Islet of Langerhans (tissue), 1 donor: ENCODE measurements around the gene KMT2E.
A peak's percentile ranks its signal among the peaks of the same experiment; 100 is the strongest.
"Not testable (repeated sequence)": the region's sequence is repeated elsewhere in the genome, so short reads cannot be mapped to it uniquely, and the experiment has no call there.

Experiments used
- FAIRE-seq: peaks from one replicate; lab custom pipeline; 2011; peaks lifted over from hg19 to GRCh38; lab: Jason Lieb, UNC

The KMT2E gene

DNA sequence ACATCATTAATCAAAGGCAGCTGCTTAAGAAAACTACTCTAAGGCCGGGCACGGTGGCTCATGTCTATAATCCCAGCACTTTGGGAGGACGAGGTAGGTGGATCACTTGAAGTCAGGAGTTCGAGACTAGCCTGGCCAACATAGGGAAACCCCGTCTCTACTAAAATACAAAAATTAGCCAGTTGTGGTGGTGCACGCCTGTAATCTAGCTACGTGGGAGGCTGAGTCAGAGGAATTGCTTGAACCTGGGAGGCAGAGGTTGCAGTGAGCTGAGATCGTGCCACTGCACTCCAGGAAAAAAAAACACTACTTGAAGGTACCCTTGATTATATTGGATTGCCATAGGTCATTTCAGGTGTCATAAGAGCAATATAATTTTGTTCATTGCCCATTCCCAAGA is 14.9 kb downstream of the KMT2E start:
- FAIRE-seq, result not testable (repeated sequence)

DNA sequence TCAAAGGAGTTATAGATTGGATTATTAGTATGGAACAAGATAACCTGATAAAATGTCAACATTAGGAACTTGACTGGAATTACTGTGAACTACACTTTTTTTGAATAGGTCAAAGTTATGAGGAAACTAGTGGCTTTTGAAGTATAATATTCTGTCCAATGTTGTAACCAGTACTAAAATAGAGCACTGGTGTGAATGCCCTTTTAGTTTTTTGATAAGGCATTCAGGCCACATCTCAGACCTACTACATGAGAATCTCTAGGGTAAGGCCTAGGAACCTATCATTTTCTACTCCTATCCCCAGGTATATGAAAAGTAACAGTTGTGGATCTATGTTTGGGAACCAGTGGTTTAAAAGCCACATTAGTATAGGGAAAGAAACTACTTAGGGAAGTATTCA is 16.4 kb downstream of the KMT2E start:
- FAIRE-seq, result peak; percentile 41

DNA sequence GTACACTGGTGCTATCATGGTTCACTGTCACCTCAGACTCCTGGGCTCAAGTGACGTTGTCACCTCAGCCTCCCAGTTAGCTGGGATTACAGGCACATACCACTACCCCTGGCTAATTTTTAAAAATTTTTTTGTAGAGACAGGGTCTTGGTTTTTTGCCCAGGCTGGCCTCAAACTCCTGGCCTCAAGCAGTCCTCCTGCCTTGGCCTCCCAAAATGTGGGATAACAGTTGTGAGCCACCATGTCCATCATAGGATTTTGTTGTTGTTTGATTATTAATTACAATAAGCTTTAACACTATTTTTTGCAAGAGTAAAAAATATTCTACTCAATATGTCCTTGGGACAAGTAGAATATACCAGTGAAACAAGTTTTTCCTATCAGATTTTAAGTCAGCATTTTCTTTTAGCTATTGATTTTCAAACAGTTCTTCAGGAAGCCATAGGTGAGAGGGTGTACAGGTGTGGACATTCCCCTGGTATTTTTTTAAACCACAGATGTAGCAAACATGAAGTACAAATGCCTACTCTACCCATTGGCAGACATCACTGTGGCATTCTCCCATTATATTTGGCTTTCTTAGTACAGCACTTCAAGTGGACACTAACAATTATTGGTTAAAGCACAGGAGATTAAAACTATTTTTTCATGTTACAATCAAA is 18.7 kb downstream of the KMT2E start:
- no peak for FAIRE-seq

DNA sequence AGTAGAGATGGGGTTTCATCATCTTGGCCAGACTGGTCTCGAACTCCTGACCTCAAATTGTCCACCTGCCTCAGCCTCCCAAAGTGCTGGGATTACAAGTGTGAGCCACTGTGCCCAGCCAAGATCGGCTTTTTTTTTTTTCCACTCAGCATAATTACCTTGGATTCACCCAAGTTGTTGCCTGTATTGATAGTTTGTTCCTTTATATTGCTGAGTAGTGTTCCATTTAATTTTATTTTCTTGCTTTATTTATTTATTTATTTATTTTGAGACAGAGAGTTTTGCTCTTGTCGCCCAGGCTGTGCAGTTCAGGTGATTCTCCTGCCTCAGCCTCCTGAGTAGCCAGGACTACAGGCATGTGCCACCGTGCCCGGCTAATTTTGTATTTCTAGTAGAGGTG is 21.3 kb downstream of the KMT2E start:
- no peak for FAIRE-seq

DNA sequence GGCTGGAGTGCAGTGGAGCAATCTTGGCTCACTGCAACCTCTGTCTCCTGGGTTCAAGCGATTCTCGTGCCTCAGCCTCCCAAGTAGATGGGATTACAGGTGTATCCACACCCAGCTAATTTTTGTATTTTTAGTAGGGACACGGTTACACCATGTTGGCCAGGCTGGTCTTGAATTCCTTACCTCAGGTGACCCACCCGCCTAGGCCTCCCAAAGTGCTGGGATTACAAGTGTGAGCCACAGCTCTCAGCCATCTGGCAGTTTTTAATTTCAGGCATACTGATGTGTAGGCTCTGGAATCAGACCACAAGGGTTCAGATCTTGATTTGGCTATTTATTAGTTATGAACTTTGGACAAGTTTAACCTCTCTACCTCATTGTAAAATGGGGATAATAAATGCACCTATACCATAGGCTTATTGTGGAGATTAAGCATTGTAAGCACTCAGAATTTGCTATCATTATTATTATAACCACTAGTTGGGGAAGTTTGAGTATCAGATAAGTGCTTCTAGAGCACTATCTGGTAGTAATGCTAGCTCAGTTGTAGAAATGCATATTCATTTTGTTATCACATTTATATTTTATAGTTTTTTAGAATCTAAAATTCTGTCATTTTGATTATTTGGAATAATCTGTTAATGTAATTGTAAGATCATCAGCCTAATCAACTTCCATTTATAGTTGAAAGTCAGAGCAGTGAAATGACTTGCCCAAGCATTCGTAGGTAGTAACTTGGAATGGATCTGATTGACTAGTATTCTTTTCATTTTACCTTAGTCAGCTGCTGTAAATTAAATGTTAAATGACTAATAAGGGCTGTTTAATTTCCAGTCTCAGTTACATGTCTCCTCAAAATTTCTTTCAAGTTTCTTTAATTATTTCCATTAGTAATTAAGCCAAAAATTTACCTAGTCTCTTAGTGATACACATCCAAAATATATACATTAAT is 22.5 kb downstream of the KMT2E start:
- no peak for FAIRE-seq

DNA sequence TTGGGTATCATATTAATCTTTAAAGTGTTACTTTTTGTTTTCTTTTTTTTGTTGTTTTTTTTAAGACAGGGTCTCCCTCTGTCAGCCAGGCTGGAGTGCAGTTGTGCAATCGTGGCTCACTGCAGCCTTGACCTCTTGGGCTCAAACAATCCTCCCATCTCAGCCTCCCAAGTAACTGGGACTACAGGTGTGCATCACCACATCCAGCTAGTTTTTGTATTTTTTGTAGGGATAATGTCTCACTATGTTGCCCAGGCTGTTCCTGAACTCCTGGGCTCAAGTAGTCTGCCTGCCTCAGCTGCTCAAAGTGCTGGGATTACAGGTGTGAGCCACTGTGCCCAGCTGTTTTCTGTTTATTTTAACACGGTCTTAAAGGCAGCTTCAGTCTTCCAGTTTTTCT is 23.3 kb downstream of the KMT2E start:
- no peak for FAIRE-seq

- no peak for FAIRE-seq
Observed at GRCh38 chr7:105044449-105045070, 30.6 kb downstream of the KMT2E start.

GRCh38 chr7:105046414-105046813 is 32.4 kb downstream of the KMT2E start:
- no peak for FAIRE-seq

DNA sequence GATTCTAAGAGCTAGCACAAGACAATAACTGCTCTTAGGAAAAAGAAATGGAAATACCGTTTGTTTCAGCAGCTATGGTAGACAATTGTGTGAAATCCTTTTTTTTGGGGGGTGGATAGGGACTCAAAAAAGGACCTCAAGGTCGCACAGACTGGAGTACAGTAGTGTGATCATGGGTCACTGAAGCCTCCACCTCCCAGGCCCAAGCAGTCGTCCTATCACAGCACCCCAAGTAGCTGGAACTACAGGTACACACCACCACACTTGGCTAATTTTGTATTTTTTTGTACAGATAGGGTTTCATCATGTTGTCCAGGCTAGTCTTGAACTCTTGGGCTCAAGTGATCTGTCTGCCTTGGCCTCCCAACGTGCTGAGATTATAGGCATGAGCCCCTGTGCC is 33.9 kb downstream of the KMT2E start:
- no peak for FAIRE-seq

- no peak for FAIRE-seq
Observed at GRCh38 chr7:105050493-105050892, 36.5 kb downstream of the KMT2E start.

DNA sequence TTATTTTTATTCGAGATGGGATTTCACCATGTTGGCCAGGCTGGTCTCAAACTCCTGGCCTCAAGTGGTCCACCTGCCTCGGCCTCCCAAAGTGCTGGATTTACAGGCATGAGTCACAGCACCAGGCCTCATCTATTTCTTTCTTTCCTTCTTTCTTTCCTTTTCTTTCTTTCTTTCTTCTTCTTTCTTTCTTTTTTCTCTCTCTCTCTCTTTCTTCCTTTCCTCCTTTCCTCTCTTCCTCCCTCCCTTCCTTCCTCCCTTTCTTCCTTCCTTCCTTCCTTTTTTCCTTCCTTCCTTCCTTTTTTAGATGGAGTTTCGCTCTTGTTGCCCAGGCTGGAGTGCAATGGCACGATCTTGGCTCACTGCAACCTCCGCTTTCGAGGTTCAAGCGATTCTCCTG is 36.9 kb downstream of the KMT2E start:
- FAIRE-seq, result not testable (repeated sequence)

GRCh38 chr7:105055084-105055483 is 41.1 kb downstream of the KMT2E start:
- no peak for FAIRE-seq

GRCh38 chr7:105055621-105056020 is 41.6 kb downstream of the KMT2E start:
- FAIRE-seq, result no peak

DNA sequence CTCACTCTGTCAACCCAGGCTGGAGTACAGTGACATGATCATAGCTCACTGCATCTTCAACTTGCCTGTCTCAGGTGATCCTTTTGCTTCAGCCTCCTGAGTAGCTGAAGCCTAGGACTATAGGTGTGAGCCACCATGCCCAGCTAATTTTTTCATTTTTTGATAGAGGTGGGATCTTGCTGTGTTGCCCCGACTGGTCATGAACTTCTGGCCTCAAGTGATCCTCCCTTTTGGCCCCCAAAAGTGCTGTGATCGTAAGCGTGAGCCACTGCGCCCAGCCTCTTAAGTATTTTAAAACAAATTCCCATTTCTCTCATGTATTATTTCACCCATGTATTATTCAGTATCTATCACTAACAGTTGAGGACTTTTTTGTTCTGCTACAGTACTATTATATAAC is 43.5 kb downstream of the KMT2E start:
- no peak for FAIRE-seq

- no peak for FAIRE-seq
Observed at GRCh38 chr7:105060437-105060836, 46.4 kb downstream of the KMT2E start.

GRCh38 chr7:105060923-105061322 is 46.9 kb downstream of the KMT2E start:
- peak; percentile 98 for FAIRE-seq

DNA sequence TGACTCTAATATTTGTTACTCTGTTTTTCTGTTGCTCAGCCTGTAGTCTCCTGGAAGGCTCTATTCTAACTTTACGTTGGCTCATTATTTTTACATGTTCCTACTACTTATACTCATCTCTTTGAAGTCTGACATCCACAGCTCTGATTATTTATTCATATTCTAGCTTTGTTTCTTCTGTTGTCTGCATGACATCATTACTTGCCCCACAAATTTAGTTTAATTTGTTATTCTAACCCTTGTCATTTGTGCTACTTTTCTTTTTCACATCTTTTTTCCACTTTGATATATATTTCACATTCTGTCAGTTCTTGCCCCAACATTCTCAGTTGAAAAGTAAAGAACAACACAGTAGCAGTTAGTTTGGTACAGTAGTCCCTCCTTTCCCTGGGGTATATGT is 51.1 kb downstream of the KMT2E start:
- FAIRE-seq, result no peak

GRCh38 chr7:105067691-105068090 is 53.7 kb downstream of the KMT2E start:
- no peak for FAIRE-seq

- no peak for FAIRE-seq
Observed at GRCh38 chr7:105068886-105069285, 54.9 kb downstream of the KMT2E start.

- FAIRE-seq, result no peak
Observed at GRCh38 chr7:105073143-105073542, 59.1 kb downstream of the KMT2E start.

DNA sequence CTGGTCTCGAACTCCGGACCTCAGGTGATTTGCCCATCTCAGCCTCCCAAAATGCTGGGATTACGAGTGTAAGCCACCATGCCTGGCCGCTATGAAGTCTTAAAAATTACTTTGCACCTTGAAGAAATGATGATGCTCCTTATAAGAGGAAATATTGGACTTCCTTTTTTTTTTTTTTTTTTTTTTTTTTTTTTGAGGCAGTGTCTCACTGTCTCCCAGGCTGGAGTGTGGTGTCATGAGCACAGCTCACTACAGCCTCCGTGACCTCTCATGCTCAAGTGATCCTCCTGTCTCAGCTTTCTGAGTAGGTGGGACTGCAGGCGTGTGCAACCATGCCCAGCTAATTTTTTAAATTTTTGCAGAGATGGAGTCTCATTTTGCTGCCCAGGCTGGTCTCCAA is 65.3 kb downstream of the KMT2E start:
- no peak for FAIRE-seq

DNA sequence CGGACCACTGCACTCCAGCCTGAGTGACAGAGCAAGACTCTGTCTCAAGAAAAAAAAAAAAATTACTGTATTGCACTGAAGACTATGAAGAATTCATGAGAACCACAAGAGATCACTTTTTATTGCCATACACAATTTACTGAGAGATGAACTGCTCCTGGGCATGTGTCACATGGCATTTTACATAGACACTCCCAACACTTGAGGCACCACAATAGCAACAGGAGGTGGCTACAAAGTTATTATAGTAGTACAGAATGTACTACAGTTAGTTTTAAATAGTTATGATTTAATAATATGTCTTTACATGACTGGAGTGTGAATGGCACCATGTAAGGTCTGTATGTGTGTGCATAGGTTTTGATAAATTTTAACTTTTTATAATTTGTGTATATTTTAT is 70.6 kb downstream of the KMT2E start:
- no peak for FAIRE-seq

DNA sequence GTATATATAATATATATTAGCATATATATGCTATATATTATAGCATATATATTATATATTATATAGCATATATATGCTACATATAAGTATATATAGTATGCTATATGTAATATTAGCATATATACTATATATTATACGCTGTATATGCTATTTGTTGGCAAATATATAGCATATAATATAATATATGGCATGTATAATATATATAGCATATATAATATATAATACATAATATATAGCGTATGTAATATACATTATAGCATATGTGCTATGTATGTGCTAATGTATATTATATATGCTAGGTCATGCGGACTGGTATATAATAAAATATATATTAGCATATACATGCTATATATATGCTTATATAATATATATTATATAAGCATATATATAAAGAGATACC is 72.8 kb downstream of the KMT2E start:
- peak; percentile 38 for FAIRE-seq
